ENCODE data around the gene LRRC32. TPM values are rescaled to one million over a fixed set of nuclear protein-coding genes. Genes with fewer than 3 reads are reported as not detected.

Gene LRRC32
- total RNA-seq, 1 donor from 2014 or later, result 111 TPM

DNA sequence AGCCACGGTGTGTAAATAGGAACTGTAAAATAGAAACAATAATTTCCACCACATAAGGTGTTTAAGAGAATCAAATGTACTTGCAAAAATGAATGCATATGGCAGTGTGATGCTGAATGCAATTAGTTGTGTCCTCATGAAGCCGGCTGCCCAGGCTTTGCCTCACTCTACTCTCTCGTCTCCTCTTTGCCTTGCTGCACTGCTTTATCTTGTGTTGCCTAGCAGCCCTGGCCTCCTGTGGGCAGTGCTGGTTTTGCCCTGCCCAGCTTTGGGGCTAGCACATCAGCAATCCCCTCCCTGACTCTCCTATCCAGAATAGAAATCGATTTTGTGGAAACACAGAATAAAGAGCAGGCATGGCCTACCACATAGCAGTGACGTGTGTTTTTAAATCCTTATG is 30.0 kb downstream of the LRRC32 start:
- Histone ChIP-seq H3K9me3 (no peaks in the 10 kb centered on the region), H3K27ac (no peak overlapping the region), H3K4me3 (no peak overlapping the region), H3K4me1 (peaks cover 22% of the 10 kb centered on the region), H3K27me3 (no peaks in the 10 kb centered on the region), H3K36me3 (no peaks in the 10 kb centered on the region)
- intact Hi-C loops (cut with DNase I), result no loop called here
- DNase-seq, result no peak
- TF ChIP-seq, protein P1, sequence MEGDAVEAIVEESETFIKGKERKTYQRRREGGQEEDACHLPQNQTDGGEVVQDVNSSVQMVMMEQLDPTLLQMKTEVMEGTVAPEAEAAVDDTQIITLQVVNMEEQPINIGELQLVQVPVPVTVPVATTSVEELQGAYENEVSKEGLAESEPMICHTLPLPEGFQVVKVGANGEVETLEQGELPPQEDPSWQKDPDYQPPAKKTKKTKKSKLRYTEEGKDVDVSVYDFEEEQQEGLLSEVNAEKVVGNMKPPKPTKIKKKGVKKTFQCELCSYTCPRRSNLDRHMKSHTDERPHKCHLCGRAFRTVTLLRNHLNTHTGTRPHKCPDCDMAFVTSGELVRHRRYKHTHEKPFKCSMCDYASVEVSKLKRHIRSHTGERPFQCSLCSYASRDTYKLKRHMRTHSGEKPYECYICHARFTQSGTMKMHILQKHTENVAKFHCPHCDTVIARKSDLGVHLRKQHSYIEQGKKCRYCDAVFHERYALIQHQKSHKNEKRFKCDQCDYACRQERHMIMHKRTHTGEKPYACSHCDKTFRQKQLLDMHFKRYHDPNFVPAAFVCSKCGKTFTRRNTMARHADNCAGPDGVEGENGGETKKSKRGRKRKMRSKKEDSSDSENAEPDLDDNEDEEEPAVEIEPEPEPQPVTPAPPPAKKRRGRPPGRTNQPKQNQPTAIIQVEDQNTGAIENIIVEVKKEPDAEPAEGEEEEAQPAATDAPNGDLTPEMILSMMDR (IDR thresholded peaks at IDR 0.05), result no peak
- ATAC-seq, result no peak

DNA sequence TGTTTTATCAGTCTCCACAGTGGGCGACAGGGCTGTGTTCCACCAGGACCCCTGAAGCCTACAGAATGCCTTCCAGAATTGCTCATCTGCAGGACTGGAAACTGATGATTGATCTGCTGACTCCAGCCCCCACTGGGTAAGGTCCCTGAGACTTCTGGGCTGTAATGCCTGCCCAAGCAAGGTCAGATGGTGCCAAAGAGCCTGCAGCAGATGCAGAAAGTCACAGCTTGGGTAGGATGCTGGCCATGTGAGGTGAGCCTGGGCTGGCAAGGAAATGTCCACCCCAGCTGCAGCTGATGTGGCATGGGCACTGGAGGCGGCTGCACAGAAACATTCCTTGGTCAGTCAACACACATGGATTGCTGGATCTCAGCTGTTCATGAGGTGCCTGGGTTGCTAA is 30.9 kb downstream of the LRRC32 start:
- no peaks in the 10 kb centered on the region for H3K36me3 ChIP-seq
- no peaks in the 10 kb centered on the region for H3K27me3 ChIP-seq
- ATAC-seq (no peak), DNase-seq (no peak)
- intact Hi-C loops (cut with DNase I), result no loop called here
- H3K9me3 ChIP-seq, result no peaks in the 10 kb centered on the region
- H3K4me1 ChIP-seq, result peaks cover 22% of the 10 kb centered on the region
- no peak overlapping the region for H3K4me3 ChIP-seq
- H3K27ac ChIP-seq, result no peak overlapping the region
- TF ChIP-seq, protein P1 (IDR thresholded peaks at IDR 0.05), result no peak

DNA sequence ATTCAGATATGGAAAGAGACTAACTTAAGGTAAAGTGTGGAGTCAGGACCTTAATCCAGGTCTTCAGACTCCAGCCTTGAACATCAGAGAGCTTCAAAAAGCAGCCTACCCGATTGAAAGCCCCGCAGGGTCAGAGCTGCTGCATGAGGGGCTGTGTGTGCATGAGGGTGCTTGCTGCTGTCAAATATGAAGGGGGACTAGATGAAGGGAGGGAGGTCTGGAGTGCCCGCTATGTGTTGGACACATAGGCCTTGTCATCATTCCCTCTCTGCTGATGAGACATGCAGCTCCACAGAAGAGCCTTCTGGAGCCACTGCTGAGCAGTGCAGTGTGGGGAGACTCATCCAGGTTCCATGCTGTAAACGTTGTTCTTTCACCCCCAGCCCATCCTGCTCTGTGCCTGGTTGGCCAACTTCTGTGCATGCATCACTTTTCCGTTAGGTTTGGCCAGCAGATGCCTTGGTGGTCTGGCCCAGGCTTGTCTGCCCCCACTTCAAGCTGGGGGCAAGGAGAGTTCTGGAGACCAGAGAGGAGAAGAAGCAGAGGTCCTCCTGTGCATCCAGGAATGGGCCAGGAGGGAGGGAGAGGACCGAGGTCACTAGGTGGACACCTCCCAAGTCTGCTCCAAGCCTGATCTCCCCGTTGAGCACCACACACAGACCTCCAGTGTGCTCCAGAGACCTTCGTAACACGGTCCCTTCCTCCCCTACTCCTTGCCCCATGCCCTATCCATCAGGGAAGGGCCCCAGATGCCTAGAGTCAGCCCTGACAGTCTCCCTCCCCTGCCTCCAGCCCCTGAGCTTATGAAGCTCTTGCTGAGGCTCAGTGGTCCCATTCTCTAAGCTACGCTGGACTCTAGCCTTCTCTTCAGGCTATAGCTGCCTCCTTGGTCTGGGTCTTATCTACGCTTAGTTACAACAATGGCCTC is 32.0 kb downstream of the LRRC32 start:
- Histone ChIP-seq H3K9me3 (no peaks in the 10 kb centered on the region), H3K36me3 (no peaks in the 10 kb centered on the region), H3K4me1 (peaks cover 22% of the 10 kb centered on the region), H3K27me3 (no peaks in the 10 kb centered on the region), H3K4me3 (no peak overlapping the region), H3K27ac (no peak overlapping the region)
- TF ChIP-seq, protein P1 (IDR thresholded peaks at IDR 0.05), result no peak
- ATAC-seq (no peak), DNase-seq (no peak)
- intact Hi-C loops (cut with DNase I), result no loop called here

DNA sequence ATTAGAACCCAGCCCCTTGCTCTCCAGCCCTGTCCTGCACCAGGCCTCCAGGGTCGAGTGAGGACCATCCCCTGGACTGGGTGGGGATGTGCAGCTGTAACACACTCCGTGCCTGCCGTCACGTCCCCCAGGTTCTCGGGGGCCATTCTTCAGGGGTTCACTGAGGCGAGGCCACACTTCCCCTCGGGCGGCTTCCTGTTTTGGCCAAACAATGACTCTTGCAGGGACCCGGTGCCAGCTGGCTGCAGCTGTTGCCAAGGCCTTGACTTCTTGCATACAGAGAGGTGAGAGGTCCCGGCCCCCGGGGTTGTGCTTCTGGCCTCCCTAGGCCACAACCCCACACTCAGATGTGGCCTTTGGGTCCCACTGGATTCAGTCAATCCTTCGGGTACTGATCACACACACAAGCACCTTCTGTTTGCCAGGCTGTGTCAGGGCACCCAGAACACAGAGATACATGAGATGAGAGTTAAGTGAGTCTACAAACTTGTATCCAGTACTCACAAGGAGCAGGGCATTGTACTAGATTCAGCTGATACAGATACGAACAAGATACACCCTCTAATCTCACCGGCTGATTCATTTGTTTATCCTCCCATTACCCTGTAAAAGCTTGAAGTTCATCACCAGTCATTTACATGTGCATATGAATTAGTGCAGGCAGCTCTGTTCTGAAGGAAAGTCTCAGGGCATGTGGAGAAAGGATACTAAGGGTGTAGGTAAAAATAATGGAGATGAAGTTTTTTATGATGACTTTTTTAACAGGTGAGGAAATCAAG is 32.9 kb downstream of the LRRC32 start:
- intact Hi-C loops (cut with DNase I), result no loop called here
- TF ChIP-seq, protein P1 (IDR thresholded peaks at IDR 0.05), result no peak
- H3K27ac ChIP-seq, result peak overlapping the region; percentile 45
- H3K36me3 ChIP-seq, result no peaks in the 10 kb centered on the region
- ATAC-seq, result peak; percentile 64
- DNase-seq, result peak; percentile 75
- no peak overlapping the region for H3K4me3 ChIP-seq
- H3K9me3 ChIP-seq, result no peaks in the 10 kb centered on the region
- H3K27me3 ChIP-seq, result no peaks in the 10 kb centered on the region
- peaks cover 22% of the 10 kb centered on the region for H3K4me1 ChIP-seq

DNA sequence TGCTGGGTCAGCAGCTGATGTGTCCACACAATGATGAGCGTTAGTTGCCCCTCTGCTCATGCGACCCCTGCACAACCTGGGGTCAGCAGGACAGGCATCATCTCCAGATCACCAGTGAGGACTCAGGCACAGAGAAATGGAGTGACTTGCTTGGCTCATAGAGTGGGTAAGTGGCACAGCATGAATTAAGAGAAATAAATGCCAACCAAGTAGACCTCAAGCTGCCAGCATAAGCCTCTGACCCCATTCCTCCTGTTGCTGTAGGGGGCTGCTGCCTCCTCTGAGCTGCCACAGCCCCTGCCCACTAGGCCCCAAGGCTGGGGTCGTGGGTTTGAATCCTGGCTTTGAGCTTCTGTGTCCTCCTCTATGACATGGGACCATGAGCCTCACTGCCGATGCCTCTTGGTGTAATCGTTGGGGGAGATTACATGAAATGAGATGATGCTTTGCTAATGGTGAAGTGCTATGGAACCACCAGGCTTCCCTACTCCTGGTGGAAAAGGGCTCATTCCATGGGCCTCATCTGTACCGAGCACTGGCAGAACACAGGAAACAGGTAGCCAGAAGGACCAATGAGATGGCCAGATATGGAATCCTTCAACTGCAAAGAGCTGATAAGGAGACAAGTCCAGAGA is 33.6 kb downstream of the LRRC32 start:
- H3K36me3 ChIP-seq, result no peaks in the 10 kb centered on the region
- TF ChIP-seq, protein P1 (IDR thresholded peaks at IDR 0.05), result no peak
- DNase-seq, result no peak
- peak overlapping the region; percentile 45 for H3K27ac ChIP-seq
- intact Hi-C loops (cut with DNase I), result no loop called here
- H3K4me3 ChIP-seq, result no peak overlapping the region
- no peak for ATAC-seq
- H3K4me1 ChIP-seq, result peaks cover 22% of the 10 kb centered on the region
- no peaks in the 10 kb centered on the region for H3K27me3 ChIP-seq
- H3K9me3 ChIP-seq, result no peaks in the 10 kb centered on the region

Measured in upper lobe of right lung (tissue), 1 donor.